CD14-positive monocyte (primary cell): ENCODE results near the gene TUBA3C. TPM values are rescaled to one million over a fixed set of nuclear protein-coding genes. Genes with fewer than 3 reads are reported as not detected.

Experiments used
- DNase-seq, 3 donors: peaks; one replicate each; pipeline ENCODE4 v3.0.0-alpha.2; 2011 to 2022
- H2AFZ ChIP-seq: 2 replicates; pipeline ENCODE4 v1.6.0; 2012; ENCODE audit warnings: mild to moderate bottlenecking, low read depth, low read length, inconsistent platforms; ENCODE audit not compliant: insufficient read depth, poor library complexity, severe bottlenecking
- H3K27ac ChIP-seq, 2 donors: 1 replicate in 1 of 2; 2 replicates in 1 of 2; pipeline ENCODE4 v1.5.1; 2012 to 2013; ENCODE audit warnings: low read length in 2 of 2, control low read depth in 1 of 2, inconsistent platforms in 1 of 2, low read depth in 1 of 2, mild to moderate bottlenecking in 1 of 2
- H3K27me3 ChIP-seq, 2 donors: one replicate each; pipeline versions ENCODE4 v1.6.0 to v1.6.1; 2011 to 2013; ENCODE audit warnings: low read length in 2 of 2; ENCODE audit not compliant: control insufficient read depth in 2 of 2, insufficient read depth in 2 of 2
- H3K36me3 ChIP-seq, 2 donors: replicated peaks in 1 of 2; 1 replicate in 1 of 2; 2 replicates in 1 of 2; pipeline versions ENCODE4 v1.5.1 to v1.6.1; 2012 to 2013; ENCODE audit warnings: low read length in 2 of 2, control low read depth in 1 of 2, inconsistent platforms in 1 of 2, mild to moderate bottlenecking in 1 of 2; ENCODE audit not compliant: insufficient read depth in 2 of 2, control insufficient read depth in 1 of 2
- H3K4me1 ChIP-seq, 2 donors: 1 replicate in 1 of 2; 2 replicates in 1 of 2; pipeline versions ENCODE4 v1.5.1 to v1.6.1; 2012 to 2013; ENCODE audit warnings: low read length in 2 of 2, control low read depth in 1 of 2, inconsistent platforms in 1 of 2, mild to moderate bottlenecking in 1 of 2, moderate library complexity in 1 of 2; ENCODE audit not compliant: insufficient read depth in 2 of 2, control insufficient read depth in 1 of 2
- H3K4me2 ChIP-seq: replicated peaks from 2 replicates; pipeline ENCODE3; 2012; ENCODE audit warnings: low read length, moderate library complexity, mild to moderate bottlenecking; ENCODE audit not compliant: poor library complexity, severe bottlenecking; ENCODE audit errors: extremely low read depth
- H3K4me3 ChIP-seq, 3 experiments: fragments of 200-600 bp in 1 of 3; sonication (generic) in 1 of 3; replicated peaks in 1 of 3; 1 replicate in 2 of 3; 2 replicates in 1 of 3; pipeline ENCODE4 v1.5.1; 2011 to 2013; ENCODE audit warnings: low read length in 3 of 3, mild to moderate bottlenecking in 3 of 3, control low read depth in 2 of 3, low read depth in 2 of 3, inconsistent platforms in 1 of 3, moderate library complexity in 1 of 3
- H3K79me2 ChIP-seq: 2 replicates; pipeline ENCODE4 v1.6.0; 2012; ENCODE audit warnings: mild to moderate bottlenecking, control low read depth, inconsistent platforms, low read length, moderate library complexity; ENCODE audit not compliant: insufficient read depth
- H3K9ac ChIP-seq: 2 replicates; pipeline ENCODE4 v1.6.0; 2017; ENCODE audit warnings: low read length, mild to moderate bottlenecking; ENCODE audit not compliant: insufficient read depth, poor library complexity, severe bottlenecking
- H3K9me3 ChIP-seq, 2 donors: replicated peaks in 1 of 2; 1 replicate in 1 of 2; 2 replicates in 1 of 2; pipeline versions ENCODE4 v1.5.1 to v1.6.1; 2012 to 2013; ENCODE audit warnings: low read length in 2 of 2, control low read depth in 1 of 2; ENCODE audit not compliant: control insufficient read depth in 1 of 2, insufficient read depth in 1 of 2
- H4K20me1 ChIP-seq: 2 replicates; pipeline ENCODE4 v1.6.0; 2012; ENCODE audit warnings: mild to moderate bottlenecking, low read length, control low read depth, moderate library complexity; ENCODE audit not compliant: insufficient read depth
- H3K27ac Mint-ChIP-seq, 7 donors: one replicate each; pipeline ENCODE4 v1.8.0; 2020; ENCODE audit warnings: mild to moderate bottlenecking in 7 of 7, mixed read lengths in 7 of 7, moderate library complexity in 6 of 7, inconsistent platforms in 2 of 7
- H3K27me3 Mint-ChIP-seq, 3 donors: one replicate each; pipeline ENCODE4 v1.8.0; 2021 to 2022; ENCODE audit warnings: low read depth in 3 of 3, mild to moderate bottlenecking in 3 of 3, mixed read lengths in 3 of 3, moderate library complexity in 3 of 3, inconsistent platforms in 1 of 3
- H3K36me3 Mint-ChIP-seq, 2 donors: one replicate each; pipeline ENCODE4 v1.8.0; 2020; ENCODE audit warnings: mixed read lengths in 2 of 2, inconsistent platforms in 1 of 2, mild to moderate bottlenecking in 1 of 2
- H3K4me1 Mint-ChIP-seq: one replicate; pipeline ENCODE4 v1.8.0; 2020; ENCODE audit warnings: mild to moderate bottlenecking, mixed read lengths
- H3K4me3 Mint-ChIP-seq, 2 donors: one replicate each; pipeline ENCODE4 v1.8.0; 2020; ENCODE audit warnings: mild to moderate bottlenecking in 2 of 2, mixed read lengths in 2 of 2, moderate library complexity in 1 of 2
- H3K9me3 Mint-ChIP-seq, 7 donors: one replicate each; pipeline ENCODE4 v1.8.0; 2020 to 2022; ENCODE audit warnings: mixed read lengths in 7 of 7, mild to moderate bottlenecking in 6 of 7, moderate library complexity in 6 of 7, inconsistent platforms in 2 of 7
- CTCF ChIP-seq: fragments of 200-600 bp; IDR thresholded peaks from one replicate; pipeline ENCODE4 v1.8.0; 2022; ENCODE audit warnings: antibody characterized with exemption, mild to moderate bottlenecking
- WGBS: methylation state at CpG from one replicate; pipeline ENCODE4 v1.1.5; 2013; ENCODE audit warnings: missing lambda C conversion rate; ENCODE audit not compliant: insufficient coverage; 5-methylcytosine and 5-hydroxymethylcytosine counted together
- intact Hi-C, 2 donors: fragments of 100-400 bp; cut with micrococcal nuclease; formaldehyde crosslinking; loops; one replicate each; pipeline versions ENCODE4 v1.15.0 to v1.15.1; 2023
- polyA plus RNA-seq, 3 donors: library from polyadenylated mRNA; depleted of rRNA in 1 of 3; unstranded in 2 of 3; stranded (reverse) in 1 of 3; fragments of 300-500 nt in 2 of 3; fragments of >200 nt in 1 of 3; fragmentation: Illumina TruSeq in 2 of 3; gene quantifications; 1 replicate in 2 of 3; 2 replicates in 1 of 3; pipeline ENCODE4 v1.2.3, GENCODE V29; 2012 to 2021

The TUBA3C gene
- polyA plus RNA-seq, 3 donors: not detected

- Histone ChIP-seq H3K4me3 (no peak overlapping the region), H3K27me3 (no peaks in the 10 kb centered on the region), H3K9me3 (peaks cover 42% of the 10 kb centered on the region in 2 donors), H3K27ac (no peak overlapping the region), H3K36me3 (no peaks in the 10 kb centered on the region), H3K79me2 (no peaks in the 10 kb centered on the region), H2AFZ (no peak overlapping the region), H3K9ac (no peak overlapping the region), H3K4me2 (no peak overlapping the region), H4K20me1 (no peaks in the 10 kb centered on the region), H3K4me1 (no peaks in the 10 kb centered on the region)
- Mint-ChIP-seq H3K9me3 (peaks cover 9 to 46% (median 26%) of the 10 kb centered on the region in 7 donors), H3K27me3 (peaks cover 0 to 2% (median 0%) of the 10 kb centered on the region in 3 donors), H3K36me3 (no peaks in the 10 kb centered on the region), H3K4me1 (no peaks in the 10 kb centered on the region), H3K27ac (no peak overlapping the region), H3K4me3 (no peak overlapping the region)
- WGBS: 75% methylated on average over 2 of the region's 4 CpGs
- DNase-seq: no peak
- intact Hi-C loops: no loop called here
- TF ChIP-seq CTCF: no peak
These were observed 11.6 kb downstream of the TUBA3C start for GRCh38 chr13:19169991-19170390.

GRCh38 chr13:19169496-19169895 is 12.1 kb downstream of the TUBA3C start:
- H3K79me2 ChIP-seq: no peaks in the 10 kb centered on the region
- no peak overlapping the region for H3K4me3 Mint-ChIP-seq
- no peaks in the 10 kb centered on the region for H3K4me1 Mint-ChIP-seq
- no peak overlapping the region for H3K4me2 ChIP-seq
- H3K36me3 Mint-ChIP-seq: no peaks in the 10 kb centered on the region
- DNase-seq: no peak
- peaks cover 47% of the 10 kb centered on the region in 2 donors for H3K9me3 ChIP-seq
- H3K27me3 ChIP-seq: no peaks in the 10 kb centered on the region
- intact Hi-C loops: no loop called here
- H3K36me3 ChIP-seq: no peaks in the 10 kb centered on the region
- H3K27ac Mint-ChIP-seq: peak overlapping the region in 1 of 7 donors; percentile 2
- WGBS: 89% methylated on average over 1 of the region's 3 CpGs
- no peaks in the 10 kb centered on the region for H4K20me1 ChIP-seq
- H3K4me3 ChIP-seq: no peak overlapping the region
- H3K27ac ChIP-seq: no peak overlapping the region
- TF ChIP-seq CTCF: no peak
- no peaks in the 10 kb centered on the region for H3K4me1 ChIP-seq
- peaks cover 0 to 2% (median 0%) of the 10 kb centered on the region in 3 donors for H3K27me3 Mint-ChIP-seq
- no peak overlapping the region for H2AFZ ChIP-seq
- no peak overlapping the region for H3K9ac ChIP-seq
- H3K9me3 Mint-ChIP-seq: peaks cover 9 to 47% (median 23%) of the 10 kb centered on the region in 7 donors
